AG04450 (cell line): ENCODE results near the gene APPL1. TPM values are rescaled to one million over a fixed set of nuclear protein-coding genes. Genes with fewer than 3 reads are reported as not detected.

Source experiments
- CTCF ChIA-PET: fragments of 300-600, 350-600 bp; formaldehyde crosslinking; extraction: SDS; loops from one replicate; lab custom pipeline; 2022; ENCODE audit warnings: antibody characterized with exemption, inconsistent platforms; lab: Charles Lee
- POLR2A ChIA-PET: fragments of 350-600 bp; formaldehyde crosslinking; extraction: SDS; loops from one replicate; lab custom pipeline; 2021; ENCODE audit warnings: antibody characterized with exemption, inconsistent platforms; lab: Yijun Ruan, JAX
- DNase-seq: peaks from one replicate; pipeline ENCODE4 v3.0.0-alpha.2; 2011; ENCODE audit warnings: low read depth, low spot score
- H3K27ac ChIP-seq: one replicate; pipeline ENCODE4 v1.5.1; 2012; ENCODE audit warnings: low read depth, low read length, control low read depth
- H3K27me3 ChIP-seq: one replicate; pipeline ENCODE4 v1.6.0; 2012; ENCODE audit warnings: low read length; ENCODE audit not compliant: control insufficient read depth, insufficient read depth
- H3K4me3 ChIP-seq: 2 replicates; pipeline ENCODE4 v1.5.1; 2011; ENCODE audit warnings: mild to moderate bottlenecking, low read depth, low read length, control low read depth
- H3K9me3 ChIP-seq: 2 replicates; pipeline ENCODE4 v1.5.1; 2012; ENCODE audit warnings: low read length; ENCODE audit not compliant: control insufficient read depth, insufficient read depth
- polyA plus RNA-seq: library from polyadenylated mRNA; depleted of rRNA; stranded (reverse); fragments of >200 nt; gene quantifications from 2 replicates; pipeline ENCODE4 v1.2.3, GENCODE V29; 2011
- TF ChIP-seq, protein P1 (sequence below): IDR thresholded peaks from 2 replicates; pipeline ENCODE4 v1.5.1; 2011; ENCODE audit warnings: low read depth, low read length, control low read depth, inconsistent platforms

Gene APPL1
- polyA plus RNA-seq, 1 experiment, result 23.5 TPM

DNA sequence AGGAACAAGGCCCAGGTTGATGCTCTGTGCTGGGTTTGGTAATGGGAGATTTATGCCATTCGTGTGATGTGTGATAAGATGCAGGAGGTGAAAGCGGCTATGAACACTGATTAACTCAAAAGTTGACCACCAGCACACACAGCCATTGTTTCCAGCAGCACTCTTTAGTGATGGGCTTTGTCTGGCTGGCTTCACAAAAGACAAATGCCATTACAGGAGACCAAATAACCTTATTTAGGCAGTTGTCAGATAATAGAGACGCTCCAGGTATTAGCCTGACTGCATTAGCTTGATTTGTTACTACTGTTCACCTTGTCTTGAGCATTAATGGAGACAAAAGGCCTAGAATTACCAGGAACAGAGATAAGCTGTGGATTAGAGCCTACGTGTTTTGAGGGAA lies 32.9 kb upstream of the APPL1 start:
- H3K9me3 ChIP-seq, result no peaks in the 10 kb centered on the region; the same call in 1 of the 2 replicates
- POLR2A ChIA-PET, result no interaction called here
- H3K4me3 ChIP-seq, result no peak overlapping the region
- TF ChIP-seq, protein P1, sequence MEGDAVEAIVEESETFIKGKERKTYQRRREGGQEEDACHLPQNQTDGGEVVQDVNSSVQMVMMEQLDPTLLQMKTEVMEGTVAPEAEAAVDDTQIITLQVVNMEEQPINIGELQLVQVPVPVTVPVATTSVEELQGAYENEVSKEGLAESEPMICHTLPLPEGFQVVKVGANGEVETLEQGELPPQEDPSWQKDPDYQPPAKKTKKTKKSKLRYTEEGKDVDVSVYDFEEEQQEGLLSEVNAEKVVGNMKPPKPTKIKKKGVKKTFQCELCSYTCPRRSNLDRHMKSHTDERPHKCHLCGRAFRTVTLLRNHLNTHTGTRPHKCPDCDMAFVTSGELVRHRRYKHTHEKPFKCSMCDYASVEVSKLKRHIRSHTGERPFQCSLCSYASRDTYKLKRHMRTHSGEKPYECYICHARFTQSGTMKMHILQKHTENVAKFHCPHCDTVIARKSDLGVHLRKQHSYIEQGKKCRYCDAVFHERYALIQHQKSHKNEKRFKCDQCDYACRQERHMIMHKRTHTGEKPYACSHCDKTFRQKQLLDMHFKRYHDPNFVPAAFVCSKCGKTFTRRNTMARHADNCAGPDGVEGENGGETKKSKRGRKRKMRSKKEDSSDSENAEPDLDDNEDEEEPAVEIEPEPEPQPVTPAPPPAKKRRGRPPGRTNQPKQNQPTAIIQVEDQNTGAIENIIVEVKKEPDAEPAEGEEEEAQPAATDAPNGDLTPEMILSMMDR, result no peak
- H3K27me3 ChIP-seq, result no peaks in the 10 kb centered on the region
- DNase-seq, result no peak
- CTCF ChIA-PET, result no interaction called here
- no peak overlapping the region for H3K27ac ChIP-seq

DNA sequence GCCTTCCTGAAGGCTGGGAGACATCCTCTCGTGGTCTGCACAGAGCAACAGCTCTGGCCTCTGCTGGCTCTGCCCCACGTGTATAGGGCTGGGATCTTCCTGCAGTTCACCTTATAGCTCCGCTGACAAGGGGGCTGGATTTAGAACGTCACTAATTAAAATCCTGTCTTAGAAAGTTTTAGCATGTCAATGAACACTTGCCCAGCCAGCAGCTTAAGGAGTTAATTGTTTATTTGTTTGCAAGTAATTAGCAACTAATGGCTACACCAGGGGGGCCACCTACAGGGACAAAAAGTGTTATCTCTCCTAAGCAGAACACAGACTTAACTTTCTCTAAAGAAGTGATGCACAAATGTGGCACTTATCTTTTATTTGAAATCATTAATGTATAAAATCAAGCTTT lies 27.6 kb upstream of the APPL1 start, which contains the start of gene HESX1:
TSS of gene HESX1 (minus strand) at position 84 of the 403 bp plus-strand sequence. CDS start at position 24, 60 bp downstream.
- TF ChIP-seq, protein P1, result no peak

DNA sequence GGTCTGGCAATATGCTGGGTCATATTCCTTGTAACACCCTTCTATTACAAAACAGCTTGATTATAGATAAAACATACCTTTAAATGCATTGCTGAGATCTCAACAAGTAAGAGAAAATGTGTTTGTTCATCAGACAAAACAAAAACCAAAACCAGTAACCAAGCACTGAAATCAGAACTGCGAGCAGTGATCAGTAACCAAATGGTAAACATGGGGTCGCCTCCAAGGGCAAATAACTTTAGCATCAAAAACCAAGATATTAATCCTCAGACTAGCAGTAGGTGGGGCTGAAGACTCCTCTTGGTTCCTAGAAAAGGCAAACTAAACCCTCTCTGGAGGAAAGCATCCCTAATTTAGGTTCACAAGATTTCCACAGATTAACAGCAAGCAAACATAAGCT lies 21.1 kb upstream of the APPL1 start:
- Histone ChIP-seq H3K27me3 (no peaks in the 10 kb centered on the region), H3K4me3 (no peak overlapping the region), H3K27ac (no peak overlapping the region), H3K9me3 (no peaks in the 10 kb centered on the region)
- ChIA-PET POLR2A (no interaction called here), CTCF (interaction anchor here (0.6 to 1.4 kb wide), 2 partner anchors 36 to 805 kb away, joined by 4 read pairs; no protein-coding TSS in a partner anchor)
- TF ChIP-seq, protein P1, result no peak
- no peak for DNase-seq

More for the DNA sequence above, 27.6 kb upstream of the APPL1 start, which contains the start of gene HESX1:
- DNase-seq, result no peak
- ChIA-PET POLR2A (no interaction called here), CTCF (no interaction called here)
- H3K4me3 ChIP-seq, result no peak within 1 kb of the TSS
- no peaks in the 10 kb centered on the region; the same call in 1 of the 2 replicates for H3K9me3 ChIP-seq
- peak within 1 kb of the TSS; percentile 25 for H3K27ac ChIP-seq
- no peaks in the 10 kb centered on the region for H3K27me3 ChIP-seq

DNA sequence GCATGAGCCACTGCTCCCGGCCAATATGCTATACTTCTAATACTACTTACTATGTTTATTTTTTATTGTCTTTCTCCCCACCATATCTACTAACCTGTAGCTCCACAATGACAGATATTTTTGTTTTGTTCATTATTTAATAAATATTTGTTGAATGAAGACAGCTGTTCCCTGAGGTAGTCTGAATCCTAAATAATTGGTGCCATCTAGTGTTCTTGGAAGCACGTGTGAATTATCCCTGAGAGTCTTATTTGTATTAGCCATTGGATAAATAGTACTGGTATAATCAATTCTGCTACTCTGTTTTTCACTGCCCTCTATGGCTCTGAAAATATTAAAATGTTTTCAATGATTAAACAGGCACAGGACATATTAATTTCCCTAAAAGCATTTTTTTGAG lies 5.6 kb upstream of the APPL1 start:
- H3K27ac ChIP-seq, result no peak overlapping the region
- H3K9me3 ChIP-seq, result no peaks in the 10 kb centered on the region
- POLR2A ChIA-PET, result no interaction called here
- CTCF ChIA-PET, result interaction anchor here (0.7 to 4.4 kb wide), 11 partner anchors 28 to 422 kb away, joined by 3 to 27 read pairs (median 3); no protein-coding TSS in a partner anchor
- H3K4me3 ChIP-seq, result no peak overlapping the region
- H3K27me3 ChIP-seq, result no peaks in the 10 kb centered on the region
- TF ChIP-seq, protein P1, result peak; percentile 38; the same call in 1 of the 2 replicates
- no peak for DNase-seq

DNA sequence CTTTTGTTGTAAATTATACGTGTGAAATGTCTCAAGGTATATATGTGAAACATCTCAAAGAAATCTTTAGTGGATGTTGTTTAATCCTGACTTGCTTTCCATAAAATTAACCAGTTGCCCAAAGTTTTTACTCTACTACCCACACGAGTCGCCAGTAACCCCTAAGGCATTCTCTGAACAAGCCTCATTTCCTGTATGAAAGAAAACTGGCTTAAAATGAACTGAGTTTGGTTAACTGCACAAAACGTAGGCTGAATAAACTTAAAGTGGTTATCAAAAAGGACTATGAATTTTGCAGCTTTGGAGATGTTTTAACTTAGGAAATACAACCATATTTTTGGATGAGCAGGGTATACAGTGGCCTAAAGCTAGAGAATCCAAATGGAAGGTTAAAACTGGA lies 2.7 kb upstream of the APPL1 start:
- TF ChIP-seq, protein P1, result no peak
- POLR2A ChIA-PET, result no interaction called here
- H3K27ac ChIP-seq, result no peak overlapping the region
- DNase-seq, result no peak
- H3K4me3 ChIP-seq, result no peak overlapping the region
- H3K27me3 ChIP-seq, result no peaks in the 10 kb centered on the region
- CTCF ChIA-PET, result interaction anchor here (1.1 to 4.4 kb wide), 2 partner anchors 55 to 124 kb away, joined by 3 to 27 read pairs; no protein-coding TSS in a partner anchor
- no peaks in the 10 kb centered on the region for H3K9me3 ChIP-seq
